Measurements from ENCODE around the gene C2orf92.

C2orf92 gene

DNA sequence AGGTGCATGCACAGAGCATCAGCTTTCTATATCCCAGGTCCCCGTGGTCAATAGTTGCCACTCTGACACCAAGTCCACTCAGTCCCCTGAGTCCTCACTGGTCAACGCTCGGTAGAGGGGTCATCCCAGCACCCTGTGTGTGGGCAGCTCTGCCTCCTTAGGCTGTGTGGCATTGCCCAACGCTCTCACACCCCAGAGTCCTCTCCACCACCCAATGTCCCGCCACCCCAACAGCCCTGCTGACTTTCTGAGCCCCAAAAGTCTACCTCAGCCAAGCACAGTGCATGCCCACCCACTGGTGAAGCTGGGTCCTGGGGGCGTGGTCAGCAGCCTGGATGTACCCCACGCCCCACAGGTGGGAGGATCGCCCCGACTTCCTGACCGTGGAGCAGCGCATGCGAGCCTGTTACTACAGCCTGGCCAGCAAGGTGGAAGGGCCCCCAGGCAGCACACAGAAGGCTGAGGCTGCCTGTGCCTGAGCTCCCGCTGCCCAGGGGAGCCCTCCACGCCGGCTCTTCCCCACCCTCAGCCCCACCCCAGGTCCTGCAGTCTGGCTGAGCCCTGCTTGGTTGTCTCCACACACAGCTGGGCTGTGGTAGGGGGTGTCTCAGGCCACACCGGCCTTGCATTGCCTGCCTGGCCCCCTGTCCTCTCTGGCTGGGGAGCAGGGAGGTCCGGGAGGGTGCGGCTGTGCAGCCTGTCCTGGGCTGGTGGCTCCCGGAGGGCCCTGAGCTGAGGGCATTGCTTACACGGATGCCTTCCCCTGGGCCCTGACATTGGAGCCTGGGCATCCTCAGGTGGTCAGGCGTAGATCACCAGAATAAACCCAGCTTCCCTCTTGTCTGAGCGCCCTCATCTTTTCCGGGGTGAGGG, 69.7 kb downstream of the C2orf92 start:
- TF ChIP-seq CTCF (IDR thresholded peaks at IDR 0.05; ENCODE audit: low read depth, low read length): no peak
- no peak overlapping the region for H3K4me3 ChIP-seq (ENCODE audit: low read depth, low read length)

GRCh38 chr2:97739893-97740245, 70.4 kb downstream of the C2orf92 start:
- no peak overlapping the region for H3K4me3 ChIP-seq (ENCODE audit: low read depth, low read length)
- TF ChIP-seq CTCF (IDR thresholded peaks at IDR 0.05; ENCODE audit: low read depth, low read length): no peak

GRCh38 chr2:97740590-97741182, 71.2 kb downstream of the C2orf92 start:
- TF ChIP-seq CTCF (IDR thresholded peaks at IDR 0.05; ENCODE audit: low read depth, low read length): peak; percentile 76
- H3K4me3 ChIP-seq (ENCODE audit: low read depth, low read length): no peak overlapping the region

DNA sequence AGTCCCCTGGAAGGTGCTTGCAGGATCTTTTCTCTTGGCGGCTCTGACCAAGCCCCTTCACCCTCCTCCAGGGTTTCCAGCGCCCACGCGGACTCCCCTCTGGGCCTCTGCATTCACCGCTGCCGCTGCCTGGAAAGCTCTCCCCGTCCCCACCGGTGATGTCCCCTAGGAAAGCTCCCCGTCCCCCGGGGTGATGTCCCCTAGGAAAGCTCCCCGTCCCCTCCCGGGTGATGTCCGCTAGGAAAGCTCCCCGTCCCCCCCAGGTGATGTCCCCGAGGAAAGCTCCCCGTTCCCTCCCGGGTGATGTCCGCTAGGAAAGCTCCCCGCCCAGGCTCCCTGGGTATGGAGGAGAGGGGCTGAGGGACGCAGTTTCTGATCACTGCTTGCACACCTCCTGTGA, 71.7 kb downstream of the C2orf92 start:
- no peak for TF ChIP-seq CTCF (IDR thresholded peaks at IDR 0.05; ENCODE audit: low read depth, low read length)
- H3K4me3 ChIP-seq (ENCODE audit: low read depth, low read length): no peak overlapping the region

DNA sequence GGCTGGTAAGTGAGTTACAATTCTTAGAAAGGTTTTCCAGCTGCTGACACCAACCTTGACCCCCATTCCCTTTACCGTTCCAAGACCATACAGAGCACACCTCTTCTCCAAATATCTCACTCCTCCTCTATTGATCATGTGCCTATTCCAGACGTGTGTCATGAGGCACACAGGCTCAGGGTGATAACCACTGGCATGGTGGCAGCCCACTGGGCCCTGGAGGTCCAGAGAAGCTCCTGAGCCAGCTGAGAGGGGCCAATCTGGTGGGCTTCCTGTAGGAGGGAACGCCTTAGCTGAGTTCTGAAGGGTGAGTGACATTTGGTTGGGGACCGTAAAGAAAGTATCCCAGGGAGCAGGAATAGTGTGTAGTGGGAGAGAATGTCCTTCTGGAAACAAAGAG, 72.2 kb downstream of the C2orf92 start:
- H3K4me3 ChIP-seq (ENCODE audit: low read depth, low read length): no peak overlapping the region
- TF ChIP-seq CTCF (IDR thresholded peaks at IDR 0.05; ENCODE audit: low read depth, low read length): no peak

DNA sequence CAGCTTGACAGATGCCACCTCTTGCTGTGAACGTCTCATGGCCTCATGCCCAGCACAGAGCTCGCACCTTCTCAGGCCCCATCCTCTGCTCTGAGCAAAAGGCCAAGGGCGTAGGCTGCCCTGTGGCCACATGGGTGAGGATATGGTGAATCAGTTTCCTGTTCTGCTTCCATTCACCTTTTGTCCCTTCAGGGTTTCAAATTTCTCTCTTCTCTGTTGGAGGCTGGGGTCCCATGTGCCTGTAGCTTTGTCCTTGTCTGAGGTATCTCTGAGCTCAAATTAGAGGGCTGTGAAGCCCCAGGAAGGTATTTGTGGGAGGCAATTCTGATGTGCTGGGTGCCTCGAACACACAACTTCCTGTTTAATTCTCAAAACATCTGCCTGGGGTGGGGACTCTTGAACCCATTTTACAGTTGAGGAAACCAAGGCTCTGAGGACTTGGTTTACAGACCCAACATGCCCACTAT, 72.9 kb downstream of the C2orf92 start:
- no peak for TF ChIP-seq CTCF (IDR thresholded peaks at IDR 0.05; ENCODE audit: low read depth, low read length)
- no peak overlapping the region for H3K4me3 ChIP-seq (ENCODE audit: low read depth, low read length)

DNA sequence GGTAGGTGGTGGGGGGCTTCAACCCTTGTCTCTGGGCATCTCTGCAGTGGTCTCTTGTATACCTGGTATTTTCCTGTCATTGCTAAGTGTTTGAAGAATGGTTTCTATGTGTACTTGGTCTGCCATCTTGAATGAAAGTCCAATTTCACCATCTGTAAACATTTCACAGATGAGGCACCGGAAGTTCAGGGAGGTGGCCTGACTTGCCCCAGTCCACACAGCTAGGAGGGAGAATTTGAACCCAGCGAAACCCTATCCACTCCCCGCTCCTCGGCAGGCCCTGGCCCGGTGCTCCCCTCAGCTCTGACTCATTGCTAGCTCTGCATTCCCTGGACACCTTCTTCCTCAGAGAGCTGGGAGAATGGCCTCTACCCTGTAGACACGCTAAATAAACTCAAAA, 74.4 kb downstream of the C2orf92 start:
- H3K4me3 ChIP-seq (ENCODE audit: low read depth, low read length): no peak overlapping the region
- no peak for TF ChIP-seq CTCF (IDR thresholded peaks at IDR 0.05; ENCODE audit: low read depth, low read length)

Data from WI38 (cell line).